Measurements from ENCODE around the gene ENPP7. TPM values are rescaled to one million over a fixed set of nuclear protein-coding genes. Genes with fewer than 3 reads are reported as not detected.

Gene ENPP7
- total and polyA plus RNA-seq, 5 donors = not detected

DNA sequence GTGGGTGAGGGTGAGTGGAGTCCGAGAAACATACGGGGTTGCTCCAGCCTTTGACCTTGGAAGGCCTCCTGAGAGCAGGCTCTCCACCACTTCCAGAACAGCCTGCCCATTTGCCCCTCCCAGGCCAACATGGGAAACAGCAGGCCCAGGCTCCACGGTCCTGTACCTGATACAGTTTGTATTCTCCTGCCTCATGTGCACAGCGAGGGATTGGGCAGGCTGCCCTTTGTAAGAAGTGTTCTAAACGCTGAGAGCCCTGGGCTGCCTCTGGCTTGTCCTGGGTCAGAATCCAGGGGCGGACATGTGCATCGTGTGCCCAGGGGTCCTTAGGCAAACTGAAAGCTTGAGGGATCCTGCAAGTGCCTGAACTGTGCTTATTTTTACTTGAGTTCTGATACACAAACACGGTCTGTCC, 43.8 kb downstream of the ENPP7 start:
- DNase-seq (no peak), ATAC-seq (no peak)
- WGBS = 87% methylated on average over 8 of the region's 8 CpGs
- no peak overlapping the region for H3K4me3 ChIP-seq (ENCODE audit: low read length)
- no peak overlapping the region for H3K27ac ChIP-seq (ENCODE audit: low read length)
- H3K4me1 ChIP-seq (ENCODE audit: control insufficient read depth, insufficient read depth, low read length) = no peaks in the 10 kb centered on the region
- H3K9me3 ChIP-seq (ENCODE audit: control insufficient read depth, low read length) = no peaks in the 10 kb centered on the region
- H3K27me3 ChIP-seq (ENCODE audit: control insufficient read depth, insufficient read depth) = no peaks in the 10 kb centered on the region
- intact Hi-C loops (cut with DNase I) = no loop called here

DNA sequence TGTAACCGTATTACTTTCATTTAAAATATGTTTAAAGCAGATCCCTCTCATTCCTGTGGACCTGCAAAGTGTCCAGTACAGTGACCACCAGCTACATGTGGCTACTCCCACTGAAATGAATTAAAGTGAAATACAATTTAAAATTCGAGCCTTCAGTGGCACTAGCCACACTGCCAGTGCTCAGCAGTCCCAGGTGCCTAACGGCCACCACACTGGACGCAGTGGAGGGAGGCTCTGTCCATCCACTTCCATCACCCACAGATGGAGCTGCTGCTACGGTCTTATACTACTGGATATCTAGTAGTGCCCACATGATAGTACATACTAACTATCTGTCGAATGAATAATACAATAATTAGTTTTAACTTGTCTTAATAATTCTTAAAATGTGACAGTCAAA, 44.9 kb downstream of the ENPP7 start:
- intact Hi-C loops (cut with DNase I) = no loop called here
- no peaks in the 10 kb centered on the region for H3K27me3 ChIP-seq (ENCODE audit: control insufficient read depth, insufficient read depth)
- WGBS = 75% methylated on average over 6 of the region's 6 CpGs

DNA sequence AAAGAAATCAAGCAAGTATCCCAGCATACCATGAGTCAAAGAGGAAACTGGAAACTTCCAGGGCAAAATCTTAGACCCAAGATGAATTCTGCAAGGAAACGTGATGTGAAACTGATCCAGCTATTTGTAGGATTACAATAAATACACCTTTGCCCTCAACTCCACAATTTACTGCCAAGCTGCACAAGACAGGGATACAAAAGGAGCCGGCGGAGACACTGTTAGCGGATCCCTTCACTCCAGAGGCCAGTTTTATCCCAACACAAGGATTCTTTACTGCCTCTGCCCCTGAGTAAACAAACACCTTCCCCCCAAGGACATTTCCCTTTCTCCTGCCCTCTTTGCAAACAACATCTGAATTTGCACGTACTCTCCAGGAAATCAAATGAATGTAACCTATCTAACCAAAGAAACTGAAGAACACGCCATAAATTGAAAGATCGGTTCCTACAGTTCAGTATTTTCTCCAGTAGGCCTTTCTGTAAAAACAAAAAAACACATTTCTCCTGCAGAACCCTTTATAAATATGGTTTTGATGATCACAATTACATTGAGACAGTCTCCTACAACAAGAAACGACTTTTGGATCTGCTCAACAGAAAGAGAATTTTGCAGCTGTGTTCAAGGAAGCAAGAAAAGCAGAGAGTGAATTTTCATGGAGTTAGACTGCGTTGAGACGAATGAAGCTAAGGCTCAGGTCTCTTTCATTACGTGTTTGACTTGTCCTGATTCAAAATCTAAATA, 45.8 kb downstream of the ENPP7 start:
- no peak for DNase-seq
- H3K27me3 ChIP-seq (ENCODE audit: control insufficient read depth, insufficient read depth) = no peaks in the 10 kb centered on the region
- peak overlapping the region; percentile 85 for H3K27ac ChIP-seq (ENCODE audit: low read length)
- ATAC-seq = no peak
- H3K4me3 ChIP-seq (ENCODE audit: low read length) = no peak overlapping the region
- H3K4me1 ChIP-seq (ENCODE audit: control insufficient read depth, insufficient read depth, low read length) = no peaks in the 10 kb centered on the region
- intact Hi-C loops (cut with DNase I) = no loop called here
- WGBS = 57% methylated on average over 11 of the region's 11 CpGs
- no peaks in the 10 kb centered on the region for H3K9me3 ChIP-seq (ENCODE audit: control insufficient read depth, low read length)

More for the DNA sequence above, 44.9 kb downstream of the ENPP7 start:
- Histone ChIP-seq H3K27ac (ENCODE audit: low read length) (no peak overlapping the region), H3K9me3 (ENCODE audit: control insufficient read depth, low read length) (no peaks in the 10 kb centered on the region), H3K4me1 (ENCODE audit: control insufficient read depth, insufficient read depth, low read length) (no peaks in the 10 kb centered on the region), H3K4me3 (ENCODE audit: low read length) (no peak overlapping the region)
- ATAC-seq = no peak
- DNase-seq = no peak

DNA sequence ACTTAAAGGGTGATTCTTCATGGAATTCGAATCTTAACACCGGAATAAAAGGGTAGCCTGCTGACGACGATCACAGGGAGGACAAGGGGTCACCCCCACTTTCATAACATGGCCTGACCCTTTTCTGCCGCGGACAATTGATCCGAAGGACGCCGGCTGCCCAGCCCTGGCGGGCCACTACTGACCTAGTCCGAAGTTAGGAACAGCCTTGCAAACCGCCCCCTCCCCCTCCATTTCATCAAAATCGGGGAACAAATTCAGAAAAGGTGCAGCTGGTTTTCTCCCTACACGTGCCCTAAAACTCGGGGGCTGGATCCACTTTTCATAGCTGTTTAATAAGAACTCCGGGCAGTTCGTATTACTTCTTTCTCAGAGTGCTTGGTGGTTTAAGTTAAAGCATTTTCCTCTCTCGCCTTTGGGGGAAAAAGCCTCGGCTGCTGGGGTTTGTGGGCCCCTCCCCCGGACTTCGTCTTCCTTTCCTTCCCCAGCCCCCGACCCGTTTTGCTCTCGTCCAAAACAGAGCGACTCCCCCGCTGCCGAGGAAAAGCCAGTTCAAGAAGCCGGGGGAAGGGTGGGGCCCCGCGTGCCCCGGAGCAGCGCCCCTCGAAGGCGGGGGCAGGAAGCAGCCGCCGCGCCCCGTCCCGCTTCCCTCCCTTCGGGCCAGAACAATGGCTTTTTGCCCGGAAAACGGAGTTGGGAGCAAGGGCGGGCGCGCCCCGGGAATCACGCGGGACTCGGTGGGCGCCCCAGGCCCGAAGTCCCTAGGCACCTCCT, 46.6 kb downstream of the ENPP7 start:
- intact Hi-C loops (cut with DNase I) = no loop called here
- H3K4me3 ChIP-seq (ENCODE audit: low read length) = peak overlapping the region; percentile 87
- H3K4me1 ChIP-seq (ENCODE audit: control insufficient read depth, insufficient read depth, low read length) = no peaks in the 10 kb centered on the region
- H3K27ac ChIP-seq (ENCODE audit: low read length) = peak overlapping the region; percentile 85
- ATAC-seq (peak; percentile 53 to 83), DNase-seq (peak; percentile 78 to 89 (median 87))
- no peaks in the 10 kb centered on the region for H3K9me3 ChIP-seq (ENCODE audit: control insufficient read depth, low read length)
- no peaks in the 10 kb centered on the region for H3K27me3 ChIP-seq (ENCODE audit: control insufficient read depth, insufficient read depth)
- WGBS = 7% methylated on average over 51 of the region's 51 CpGs

DNA sequence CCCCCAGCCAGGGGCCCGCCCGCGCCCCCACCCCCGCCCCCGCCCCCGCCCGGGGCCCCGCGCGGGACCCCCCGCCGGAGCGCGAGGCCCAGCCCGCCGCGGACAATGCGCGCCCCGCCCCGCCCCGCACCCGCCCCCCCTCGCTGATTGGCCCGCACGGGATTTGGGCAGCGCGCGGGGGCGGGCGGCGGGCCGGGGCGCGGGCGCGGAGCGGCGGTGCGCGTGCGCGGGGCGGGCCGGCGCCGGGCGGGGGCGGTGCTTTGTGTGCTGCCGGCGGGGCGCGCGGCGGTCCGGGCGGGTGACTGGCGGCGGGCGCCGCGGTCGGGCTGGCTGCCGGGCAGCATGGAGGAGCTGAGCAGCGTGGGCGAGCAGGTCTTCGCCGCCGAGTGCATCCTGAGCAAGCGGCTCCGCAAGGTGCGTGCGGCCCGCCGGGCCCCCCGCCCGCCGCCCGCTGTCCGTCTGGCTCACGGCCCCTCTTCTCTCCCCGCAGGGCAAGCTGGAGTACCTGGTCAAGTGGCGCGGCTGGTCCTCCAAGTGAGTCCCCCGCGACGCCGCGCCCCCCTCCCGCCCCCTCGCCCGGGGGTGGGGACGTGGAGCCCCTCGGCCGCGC, 47.3 kb downstream of the ENPP7 start, which contains the start of gene CBX2:
Gene CBX2, plus strand, starts transcription at position 255 of the 610 bp plus-strand sequence. Its CDS starts 88 bp downstream, at position 343.
- H3K27me3 ChIP-seq (ENCODE audit: control insufficient read depth, insufficient read depth) = no peaks in the 10 kb centered on the region
- 1% methylated on average over 79 of the region's 96 CpGs for WGBS
- H3K4me1 ChIP-seq (ENCODE audit: control insufficient read depth, insufficient read depth, low read length) = no peaks in the 10 kb centered on the region
- DNase-seq = peak; percentile 82 to 93 (median 91)
- intact Hi-C loops (cut with DNase I) = no loop called here
- peak within 1 kb of the TSS; percentile 87 for H3K4me3 ChIP-seq (ENCODE audit: low read length)
- H3K27ac ChIP-seq (ENCODE audit: low read length) = peak within 1 kb of the TSS; percentile 85
- ATAC-seq = peak; percentile 64 to 76
- H3K9me3 ChIP-seq (ENCODE audit: control insufficient read depth, low read length) = no peaks in the 10 kb centered on the region

DNA sequence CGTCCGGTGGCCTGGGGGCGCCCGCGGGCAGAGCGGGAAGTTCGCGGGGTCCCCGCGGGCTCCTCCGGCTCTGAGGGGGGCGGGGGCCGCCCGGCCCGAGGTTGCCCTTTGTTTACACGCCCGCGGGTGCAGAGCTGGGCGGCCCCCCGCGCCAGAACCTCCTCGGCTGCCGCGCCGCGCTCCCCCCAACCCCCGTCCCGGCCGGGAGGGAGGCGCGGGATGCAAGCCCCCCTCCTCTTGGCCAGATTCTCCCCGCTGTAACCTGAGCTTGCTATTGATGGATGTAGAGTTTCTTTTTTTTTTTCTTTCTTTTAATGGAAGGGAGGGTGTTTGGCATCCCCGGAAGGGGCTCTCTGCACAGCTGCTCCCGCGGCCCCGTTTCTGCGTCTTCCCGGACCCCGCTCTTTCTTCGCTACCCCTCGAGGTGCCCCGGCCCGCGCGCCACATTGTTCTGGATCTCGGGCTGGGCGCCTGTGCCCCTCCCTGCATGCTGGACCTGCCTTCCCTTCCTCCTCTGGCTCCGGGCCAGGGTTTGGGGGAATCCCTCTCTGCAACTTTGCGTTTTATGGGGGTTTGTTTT, 47.9 kb downstream of the ENPP7 start:
- Histone ChIP-seq H3K27ac (ENCODE audit: low read length) (no peak overlapping the region), H3K9me3 (ENCODE audit: control insufficient read depth, low read length) (no peaks in the 10 kb centered on the region), H3K4me1 (ENCODE audit: control insufficient read depth, insufficient read depth, low read length) (no peaks in the 10 kb centered on the region), H3K4me3 (ENCODE audit: low read length) (peak overlapping the region; percentile 87), H3K27me3 (ENCODE audit: control insufficient read depth, insufficient read depth) (no peaks in the 10 kb centered on the region)
- DNase-seq = peak; percentile 49 to 77 (median 71)
- intact Hi-C loops (cut with DNase I) = no loop called here
- WGBS = 1% methylated on average over 49 of the region's 49 CpGs
- ATAC-seq = peak in 1 of 2 donors; percentile 12

DNA sequence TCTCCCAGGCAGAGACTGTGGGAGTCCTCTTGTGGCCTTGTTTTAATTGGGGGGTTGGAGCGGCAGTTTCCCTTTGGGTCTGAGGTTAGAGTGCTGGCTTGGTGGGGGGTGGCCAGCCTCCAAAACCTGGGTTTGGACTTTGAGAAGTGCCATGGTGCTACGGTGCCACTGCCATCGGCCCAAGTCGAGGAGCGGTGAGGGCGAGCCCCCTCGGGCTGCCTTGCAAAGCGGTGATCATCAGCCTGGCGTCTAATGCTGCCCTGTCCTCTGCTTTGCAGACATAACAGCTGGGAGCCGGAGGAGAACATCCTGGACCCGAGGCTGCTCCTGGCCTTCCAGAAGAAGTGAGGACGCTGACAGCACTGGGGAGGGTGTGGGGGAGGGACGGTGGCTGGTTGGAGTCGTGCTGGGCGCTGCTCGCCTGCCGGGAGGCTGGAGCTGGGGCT, 48.4 kb downstream of the ENPP7 start:
- intact Hi-C loops (cut with DNase I) = no loop called here
- ATAC-seq (peak; percentile 3 to 4), DNase-seq (peak in 1 of 3 donors; percentile 16)
- no peaks in the 10 kb centered on the region for H3K4me1 ChIP-seq (ENCODE audit: control insufficient read depth, insufficient read depth, low read length)
- 26% methylated on average over 17 of the region's 17 CpGs for WGBS
- no peaks in the 10 kb centered on the region for H3K27me3 ChIP-seq (ENCODE audit: control insufficient read depth, insufficient read depth)
- peak overlapping the region; percentile 87 for H3K4me3 ChIP-seq (ENCODE audit: low read length)
- H3K27ac ChIP-seq (ENCODE audit: low read length) = no peak overlapping the region
- H3K9me3 ChIP-seq (ENCODE audit: control insufficient read depth, low read length) = no peaks in the 10 kb centered on the region

DNA sequence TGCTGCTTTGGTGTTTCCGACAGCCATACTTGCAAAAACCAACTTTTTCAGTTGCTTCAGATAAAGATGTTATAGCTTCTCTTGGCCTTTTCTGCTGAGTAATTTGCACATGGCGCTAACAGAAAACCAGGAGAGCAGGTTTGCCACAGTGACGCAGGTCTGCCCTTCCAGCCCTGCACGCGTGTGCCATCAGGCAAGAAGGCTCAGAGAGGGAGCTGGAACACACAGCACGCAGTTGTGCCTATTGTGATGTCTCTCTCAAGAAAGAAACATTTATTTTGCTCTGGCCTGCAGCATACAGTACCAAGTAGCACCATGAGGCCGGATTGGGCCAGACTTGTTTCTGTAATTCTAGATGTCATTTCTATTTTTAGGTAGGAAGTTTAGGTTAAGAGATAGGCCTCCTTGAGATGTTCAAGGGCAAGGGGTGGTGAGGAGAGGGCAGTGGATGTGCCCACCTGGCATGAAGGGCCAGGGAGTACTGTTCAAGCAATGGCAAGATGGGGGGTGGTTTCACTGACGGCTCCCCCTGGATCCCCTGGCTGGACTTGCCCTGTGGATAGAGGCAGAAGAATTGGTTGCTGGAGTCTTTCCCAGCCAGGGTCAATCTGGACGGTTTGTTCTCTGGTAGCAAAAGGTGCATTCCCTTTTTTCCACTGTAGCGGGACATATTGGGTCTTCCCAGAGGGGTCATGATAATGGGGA, 49.1 kb downstream of the ENPP7 start:
- ATAC-seq = no peak
- Histone ChIP-seq H3K9me3 (ENCODE audit: control insufficient read depth, low read length) (no peaks in the 10 kb centered on the region), H3K27me3 (ENCODE audit: control insufficient read depth, insufficient read depth) (no peaks in the 10 kb centered on the region), H3K4me3 (ENCODE audit: low read length) (no peak overlapping the region), H3K27ac (ENCODE audit: low read length) (no peak overlapping the region), H3K4me1 (ENCODE audit: control insufficient read depth, insufficient read depth, low read length) (no peaks in the 10 kb centered on the region)
- DNase-seq = no peak
- WGBS = 87% methylated on average over 10 of the region's 10 CpGs
- intact Hi-C loops (cut with DNase I) = loop anchor here in 3 of 4 donors (10.0 kb wide), 2 partner anchors 135 to 205 kb away; no protein-coding TSS in a partner anchor

DNA sequence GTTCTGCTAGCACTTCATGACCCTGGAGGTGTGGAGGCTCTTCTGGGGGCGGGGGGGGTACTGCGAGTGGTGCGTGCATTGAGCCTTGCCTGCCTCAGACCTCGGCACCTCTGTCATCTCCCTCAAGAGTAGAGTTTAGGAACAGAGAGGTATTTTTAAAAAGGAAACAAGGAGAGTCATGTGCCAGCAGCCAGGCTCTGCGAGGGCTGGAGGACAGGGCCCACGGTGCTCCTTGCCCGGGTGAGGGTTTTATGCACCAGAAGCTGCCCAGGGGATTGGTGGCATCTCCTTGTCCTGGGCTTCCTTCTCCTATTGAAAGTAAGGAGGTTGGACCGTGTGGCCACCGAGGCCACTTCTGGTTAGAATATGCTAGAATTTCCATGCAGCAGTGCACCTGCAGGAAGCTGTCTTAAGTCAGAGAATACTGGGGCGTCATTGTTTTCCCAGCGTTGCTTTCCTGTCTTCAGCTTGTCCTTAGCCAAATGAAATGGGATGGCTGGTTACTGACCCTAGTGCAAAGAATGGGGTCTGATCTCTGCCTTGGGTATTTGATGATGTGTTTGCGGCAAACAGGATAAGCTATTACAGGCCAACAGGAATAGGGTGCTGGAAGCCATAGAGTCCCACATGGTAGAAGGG, 50.4 kb downstream of the ENPP7 start:
- Histone ChIP-seq H3K27ac (ENCODE audit: low read length) (no peak overlapping the region), H3K4me3 (ENCODE audit: low read length) (no peak overlapping the region), H3K4me1 (ENCODE audit: control insufficient read depth, insufficient read depth, low read length) (no peaks in the 10 kb centered on the region), H3K27me3 (ENCODE audit: control insufficient read depth, insufficient read depth) (no peaks in the 10 kb centered on the region), H3K9me3 (ENCODE audit: control insufficient read depth, low read length) (no peaks in the 10 kb centered on the region)
- intact Hi-C loops (cut with DNase I) = loop anchor here in 3 of 4 donors (10.0 kb wide), 2 partner anchors 134 to 204 kb away; no protein-coding TSS in a partner anchor
- 71% methylated on average over 12 of the region's 12 CpGs for WGBS
- DNase-seq = no peak
- no peak for ATAC-seq
